ENCODE measurements around the gene WWP2.
A peak's percentile ranks its signal among the peaks of the same experiment; 100 is the strongest.
"Not testable (repeated sequence)": the region's sequence is repeated elsewhere in the genome, so short reads cannot be mapped to it uniquely, and the experiment has no call there.

Gene WWP2

GRCh38 chr16:69747115-69747514 is 15.0 kb upstream of the WWP2 start:
- no peak for DNase-seq

GRCh38 chr16:69748694-69749345 is 13.3 kb upstream of the WWP2 start:
- no peak for DNase-seq

- DNase-seq = no peak
Measured at GRCh38 chr16:69754143-69754468, 8.0 kb upstream of the WWP2 start.

- DNase-seq = peak; percentile 98 to 99
Measured at GRCh38 chr16:69754469-69755310, 7.4 kb upstream of the WWP2 start, which contains the start of gene NOB1. TSS of gene NOB1 (minus strand) at chr16:69754926. CDS start at chr16:69754910, 16 bp downstream.

- DNase-seq = no peak
Measured at GRCh38 chr16:69756705-69757104, 5.4 kb upstream of the WWP2 start.

- DNase-seq = not testable (repeated sequence)
Measured at GRCh38 chr16:69757375-69757774, 4.8 kb upstream of the WWP2 start.

- peak; percentile 23 to 51 for DNase-seq
Measured at GRCh38 chr16:69762814-69763598, 874 bp downstream of the WWP2 start.

- no peak for DNase-seq
Measured at GRCh38 chr16:69763599-69763942, 1.4 kb downstream of the WWP2 start.

GRCh38 chr16:69767459-69768229 is 5.5 kb downstream of the WWP2 start:
- no peak for DNase-seq

- DNase-seq = no peak
Measured at GRCh38 chr16:69768666-69769065, 6.5 kb downstream of the WWP2 start.

GRCh38 chr16:69769404-69769803 is 7.3 kb downstream of the WWP2 start:
- no peak for DNase-seq

GRCh38 chr16:69771651-69771967 is 9.5 kb downstream of the WWP2 start:
- no peak for DNase-seq

- DNase-seq = no peak
Measured at GRCh38 chr16:69773260-69773947, 11.3 kb downstream of the WWP2 start.

GRCh38 chr16:69775563-69775962 is 13.4 kb downstream of the WWP2 start:
- DNase-seq = no peak

GRCh38 chr16:69779724-69780123 is 17.6 kb downstream of the WWP2 start:
- DNase-seq = no peak

- DNase-seq = no peak
Measured at GRCh38 chr16:69781118-69781517, 19.0 kb downstream of the WWP2 start.

- DNase-seq = no peak
Measured at GRCh38 chr16:69784586-69784985, 22.5 kb downstream of the WWP2 start.

- no peak for DNase-seq
Measured at GRCh38 chr16:69787883-69788282, 25.8 kb downstream of the WWP2 start.

GRCh38 chr16:69791391-69791847 is 29.3 kb downstream of the WWP2 start:
- DNase-seq = not testable (repeated sequence)

GRCh38 chr16:69793526-69793925 is 31.4 kb downstream of the WWP2 start:
- DNase-seq = no peak

GRCh38 chr16:69794486-69794885 is 32.4 kb downstream of the WWP2 start:
- DNase-seq = no peak

Data from CD4-positive, alpha-beta T cell treated with Interleukin-4 for 1 hour (primary cell).